Activated B cell treated with CpG ODN at 0.5 μM for 24 hours (primary cell): ENCODE results near the gene NECAB3. TPM values are rescaled to one million over a fixed set of nuclear protein-coding genes. Genes with fewer than 3 reads are reported as not detected.

ENCODE experiments used
- ATAC-seq: fragments of 200-7000 bp; cut with Tn5 transposase; one replicate; pipeline ENCODE4 v1.10.0; 2021; ENCODE audit warnings: low read depth, mild to moderate bottlenecking, moderate library complexity
- CTCF ChIA-PET: fragments of 350-600 bp; sonication (Branson Sonifier 250); formaldehyde crosslinking; loops from one replicate; lab custom pipeline; 2021; ENCODE audit warnings: antibody characterized with exemption; lab: Charles Lee
- POLR2A ChIA-PET: fragments of 350-600 bp; sonication (Branson Sonifier 250); formaldehyde crosslinking; loops from one replicate; lab custom pipeline; 2021; ENCODE audit warnings: antibody characterized with exemption; lab: Charles Lee
- DNase-seq: peaks from one replicate; pipeline ENCODE4 v3.0.0; 2022
- H3K27ac Mint-ChIP-seq: one replicate; pipeline ENCODE4 v1.8.0; 2020; ENCODE audit warnings: mixed read lengths
- H3K27me3 Mint-ChIP-seq: one replicate; pipeline ENCODE4 v1.8.0; 2021; ENCODE audit warnings: mixed read lengths
- H3K36me3 Mint-ChIP-seq: one replicate; pipeline ENCODE4 v1.8.0; 2021; ENCODE audit warnings: low read depth, mixed read lengths
- H3K4me1 Mint-ChIP-seq: one replicate; pipeline ENCODE4 v1.8.0; 2021; ENCODE audit warnings: mixed read lengths
- H3K4me3 Mint-ChIP-seq: one replicate; pipeline ENCODE4 v1.8.0; 2020; ENCODE audit warnings: mild to moderate bottlenecking, mixed read lengths
- H3K9me3 Mint-ChIP-seq: one replicate; pipeline ENCODE4 v1.8.0; 2020; ENCODE audit warnings: mixed read lengths
- CTCF ChIP-seq: fragments of 200-600 bp; IDR thresholded peaks from one replicate; pipeline ENCODE4 v1.8.0; 2022; ENCODE audit warnings: antibody characterized with exemption, mild to moderate bottlenecking
- intact Hi-C: fragments of 100-400 bp; cut with micrococcal nuclease; formaldehyde crosslinking; loops from one replicate; pipeline ENCODE4 v1.15.1; 2024
- total RNA-seq: library from RNA; stranded (reverse); gene quantifications from 2 replicates; pipeline ENCODE4 v1.2.3, GENCODE V29; 2022

The NECAB3 gene
- total RNA-seq = 7.5 and 8.4 TPM in 2 replicates

GRCh38 chr20:33674294-33675135, at the start of gene NECAB3:
NECAB3 (minus strand) TSS chr20:33674428; CDS start chr20:33674352, 76 bp downstream.
- CTCF ChIA-PET = no interaction called here
- DNase-seq = peak; percentile 77
- TF ChIP-seq CTCF = no peak
- peaks cover 25% of the 10 kb centered on the region for H3K4me1 Mint-ChIP-seq
- no peaks in the 10 kb centered on the region for H3K27me3 Mint-ChIP-seq
- peak within 1 kb of the TSS; percentile 86 for H3K4me3 Mint-ChIP-seq
- H3K36me3 Mint-ChIP-seq = no peaks in the 10 kb centered on the region
- peak; percentile 93 for ATAC-seq
- intact Hi-C loops = loop anchor here (1.0 kb wide), 1 partner anchor 8 kb away; the partner anchor contains the start of gene ACTL10
- H3K27ac Mint-ChIP-seq = peak within 1 kb of the TSS; percentile 30
- no peaks in the 10 kb centered on the region for H3K9me3 Mint-ChIP-seq
- POLR2A ChIA-PET = interaction anchor here (0.6 to 2.3 kb wide), 3 partner anchors 8 to 256 kb away, joined by 3 to 12 read pairs (median 4); partner anchors contain the start of gene ACTL10

GRCh38 chr20:33721391-33722140, 47.3 kb upstream of the NECAB3 start:
- DNase-seq (no peak), ATAC-seq (no peak)
- ChIA-PET CTCF (no interaction called here), POLR2A (interaction anchor here (0.7 to 1.4 kb wide), 3 partner anchors 13 to 219 kb away, joined by 3 to 6 read pairs (median 5); no protein-coding TSS in a partner anchor)
- peaks cover 27% of the 10 kb centered on the region for H3K4me1 Mint-ChIP-seq
- intact Hi-C loops = no loop called here
- H3K36me3 Mint-ChIP-seq = peaks cover 1% of the 10 kb centered on the region
- H3K9me3 Mint-ChIP-seq = peaks cover 2% of the 10 kb centered on the region
- H3K27me3 Mint-ChIP-seq = no peaks in the 10 kb centered on the region
- TF ChIP-seq CTCF = no peak
- H3K4me3 Mint-ChIP-seq = peak overlapping the region; percentile 93
- no peak overlapping the region for H3K27ac Mint-ChIP-seq

- intact Hi-C loops = loop anchor here (1.0 kb wide), 3 partner anchors 11 to 91 kb away; partner anchors contain the start of genes CHMP4B, E2F1 and ZNF341
- POLR2A ChIA-PET = interaction anchor here (0.6 to 1.9 kb wide), 15 partner anchors 12 to 392 kb away, joined by 3 to 31 read pairs (median 5); partner anchors contain the start of genes ACTL10, CHMP4B, EIF2S2 and RALY
- Mint-ChIP-seq H3K27me3 (no peaks in the 10 kb centered on the region), H3K36me3 (peaks cover 5% of the 10 kb centered on the region), H3K4me1 (peaks cover 27% of the 10 kb centered on the region), H3K9me3 (peaks cover 2% of the 10 kb centered on the region), H3K4me3 (peak within 1 kb of the TSS; percentile 93), H3K27ac (peak within 1 kb of the TSS; percentile 91)
- CTCF ChIA-PET = no interaction called here
- no peak for TF ChIP-seq CTCF
- ATAC-seq = peak; percentile 97
- DNase-seq = peak; percentile 67
Observed at GRCh38 chr20:33719989-33720709, 45.9 kb upstream of the NECAB3 start, which contains the start of gene PXMP4. PXMP4 (minus strand) TSS chr20:33720310; CDS start chr20:33720207, 103 bp downstream.

GRCh38 chr20:33719277-33719988, 45.2 kb upstream of the NECAB3 start:
- CTCF ChIA-PET = no interaction called here
- Mint-ChIP-seq H3K27ac (peak overlapping the region; percentile 91), H3K36me3 (peaks cover 8% of the 10 kb centered on the region), H3K27me3 (no peaks in the 10 kb centered on the region), H3K9me3 (peaks cover 2% of the 10 kb centered on the region), H3K4me3 (peak overlapping the region; percentile 93), H3K4me1 (peaks cover 27% of the 10 kb centered on the region)
- POLR2A ChIA-PET = interaction anchor here (0.6 to 1.9 kb wide), 12 partner anchors 13 to 393 kb away, joined by 3 to 31 read pairs (median 4); partner anchors contain the start of genes ACTL10, CBFA2T2, CHMP4B and EIF2S2
- DNase-seq (no peak), ATAC-seq (no peak)
- intact Hi-C loops = no loop called here
- TF ChIP-seq CTCF = no peak
